ENCODE results near the gene KL. TPM values are rescaled to one million over a fixed set of nuclear protein-coding genes. Genes with fewer than 3 reads are reported as not detected.

The KL gene
- total RNA-seq (1 to 10 TPM; 2.4 to 5.9 TPM), polyA plus RNA-seq (under 1 TPM; 0.38 to 0.43 TPM)
- long read RNA-seq, donor 1, partial matches to known transcripts: 1 of 1 reads
- long read RNA-seq, donor 1, other reads (novel, unspliced or antisense): 0 of 1 reads
- long read RNA-seq, donor 2, full-length matches to known transcripts: 1 of 2 reads
- long read RNA-seq, donor 2, partial matches to known transcripts: 1 of 2 reads
- long read RNA-seq, donor 2, other reads (novel, unspliced or antisense): 0 of 2 reads

DNA sequence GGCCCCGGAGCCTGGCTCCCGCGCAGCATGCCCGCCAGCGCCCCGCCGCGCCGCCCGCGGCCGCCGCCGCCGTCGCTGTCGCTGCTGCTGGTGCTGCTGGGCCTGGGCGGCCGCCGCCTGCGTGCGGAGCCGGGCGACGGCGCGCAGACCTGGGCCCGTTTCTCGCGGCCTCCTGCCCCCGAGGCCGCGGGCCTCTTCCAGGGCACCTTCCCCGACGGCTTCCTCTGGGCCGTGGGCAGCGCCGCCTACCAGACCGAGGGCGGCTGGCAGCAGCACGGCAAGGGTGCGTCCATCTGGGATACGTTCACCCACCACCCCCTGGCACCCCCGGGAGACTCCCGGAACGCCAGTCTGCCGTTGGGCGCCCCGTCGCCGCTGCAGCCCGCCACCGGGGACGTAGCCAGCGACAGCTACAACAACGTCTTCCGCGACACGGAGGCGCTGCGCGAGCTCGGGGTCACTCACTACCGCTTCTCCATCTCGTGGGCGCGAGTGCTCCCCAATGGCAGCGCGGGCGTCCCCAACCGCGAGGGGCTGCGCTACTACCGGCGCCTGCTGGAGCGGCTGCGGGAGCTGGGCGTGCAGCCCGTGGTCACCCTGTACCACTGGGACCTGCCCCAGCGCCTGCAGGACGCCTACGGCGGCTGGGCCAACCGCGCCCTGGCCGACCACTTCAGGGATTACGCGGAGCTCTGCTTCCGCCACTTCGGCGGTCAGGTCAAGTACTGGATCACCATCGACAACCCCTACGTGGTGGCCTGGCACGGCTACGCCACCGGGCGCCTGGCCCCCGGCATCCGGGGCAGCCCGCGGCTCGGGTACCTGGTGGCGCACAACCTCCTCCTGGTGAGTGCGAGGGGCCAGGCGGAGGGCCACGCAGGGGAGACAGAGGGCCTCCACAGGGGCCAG is at the start of gene KL:
KL (plus strand) TSS at position 10 of the 909 bp plus-strand sequence; CDS start at position 28, 18 bp downstream.
- WGBS, 2 donors: 5 to 6% methylated on average over 69 to 106 of the region's 106 CpGs
- intact Hi-C loops (cut with DNase I): no loop called here
- ATAC-seq (ENCODE audit: low FRiP score) (peak; percentile 68), DNase-seq (peak; percentile 59 to 82)
- H3K9me3 ChIP-seq (ENCODE audit: control insufficient read depth, low read length): no peaks in the 10 kb centered on the region
- no peaks in the 10 kb centered on the region for H3K36me3 ChIP-seq (ENCODE audit: control insufficient read depth in 1 of 2, insufficient read depth in 2 of 2, low read length in 1 of 2)
- no peaks in the 10 kb centered on the region for H3K27me3 ChIP-seq (ENCODE audit: control insufficient read depth in 1 of 2, insufficient read depth in 2 of 2, low read length in 1 of 2)
- no peak within 1 kb of the TSS for H3K27ac ChIP-seq (ENCODE audit: low read depth in 1 of 2, low read length in 2 of 2)
- H3K4me3 ChIP-seq (ENCODE audit: low read length in 2 of 2): peak within 1 kb of the TSS; percentile 19 to 20
- H3K4me1 ChIP-seq (ENCODE audit: control insufficient read depth in 1 of 2, insufficient read depth in 2 of 2, low read length in 2 of 2): no peaks in the 10 kb centered on the region

DNA sequence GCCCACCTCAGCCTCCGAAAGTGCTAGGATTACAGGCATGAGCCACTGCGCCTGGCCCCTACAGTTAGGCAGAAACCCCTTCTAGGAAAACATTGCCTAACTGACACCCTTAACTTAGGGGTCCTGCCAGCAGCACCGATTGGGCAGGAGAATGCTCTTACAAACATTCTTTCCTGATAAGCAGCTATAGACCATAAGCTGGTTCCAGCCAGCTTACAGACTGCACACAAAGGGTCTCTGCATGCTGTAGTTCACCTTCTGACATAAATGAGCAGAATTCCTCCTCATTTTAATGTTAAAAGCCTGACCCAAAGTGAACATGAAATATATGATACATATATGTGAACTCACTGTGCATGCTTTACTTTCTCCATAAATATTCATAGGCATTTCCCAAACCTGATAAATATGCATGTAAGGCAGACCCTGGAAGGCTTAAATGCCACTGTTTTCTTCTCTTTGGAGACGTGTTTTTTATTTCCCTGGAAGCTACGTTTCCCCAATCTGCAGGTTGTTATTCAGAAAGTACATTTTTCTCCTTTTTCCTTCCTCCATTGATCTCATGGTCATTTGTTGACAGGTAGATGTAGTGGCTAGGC is 48.5 kb upstream of the KL start:
- intact Hi-C loops (cut with DNase I): loop anchor here in 1 of 2 donors (5.0 kb wide), 1 partner anchor 575 kb away; no protein-coding TSS in a partner anchor

DNA sequence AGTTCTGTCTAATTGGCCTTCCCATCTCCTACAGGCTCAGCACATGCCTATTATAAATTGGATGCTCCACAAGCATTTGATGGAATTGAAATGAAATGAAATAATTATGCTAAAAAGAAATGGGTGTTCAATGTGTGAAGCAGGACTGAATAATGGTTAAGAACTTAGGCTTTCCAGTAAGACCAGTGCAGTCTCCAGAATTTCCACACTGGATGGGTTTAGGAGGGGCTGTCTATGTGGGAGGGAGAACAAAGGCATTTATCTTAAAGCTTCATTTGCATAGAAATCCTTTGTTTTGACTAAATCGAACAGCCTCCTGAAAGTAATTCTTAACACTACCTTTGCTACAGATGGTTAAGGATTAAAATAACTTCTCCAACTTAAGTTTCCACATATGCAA is 47.9 kb upstream of the KL start:
- Histone ChIP-seq H3K27ac (ENCODE audit: low read depth in 1 of 2, low read length in 2 of 2) (no peak overlapping the region), H3K27me3 (ENCODE audit: control insufficient read depth in 1 of 2, insufficient read depth in 2 of 2, low read length in 1 of 2) (no peaks in the 10 kb centered on the region), H3K4me1 (ENCODE audit: control insufficient read depth in 1 of 2, insufficient read depth in 2 of 2, low read length in 2 of 2) (no peaks in the 10 kb centered on the region), H3K4me3 (ENCODE audit: low read length in 2 of 2) (no peak overlapping the region), H3K9me3 (ENCODE audit: control insufficient read depth, low read length) (no peaks in the 10 kb centered on the region), H3K36me3 (ENCODE audit: control insufficient read depth in 1 of 2, insufficient read depth in 2 of 2, low read length in 1 of 2) (no peaks in the 10 kb centered on the region)
- intact Hi-C loops (cut with DNase I): loop anchor here in 1 of 2 donors (5.0 kb wide), 1 partner anchor 574 kb away; no protein-coding TSS in a partner anchor
- 69 to 76% methylated on average over 1 of the region's 1 CpG for WGBS, 2 donors
- DNase-seq (no peak), ATAC-seq (ENCODE audit: low FRiP score) (no peak)

More for the DNA sequence above, 48.5 kb upstream of the KL start:
- Histone ChIP-seq H3K4me3 (ENCODE audit: low read length in 2 of 2) (no peak overlapping the region), H3K27ac (ENCODE audit: low read depth in 1 of 2, low read length in 2 of 2) (no peak overlapping the region), H3K27me3 (ENCODE audit: control insufficient read depth in 1 of 2, insufficient read depth in 2 of 2, low read length in 1 of 2) (no peaks in the 10 kb centered on the region), H3K9me3 (ENCODE audit: control insufficient read depth, low read length) (no peaks in the 10 kb centered on the region), H3K36me3 (ENCODE audit: control insufficient read depth in 1 of 2, insufficient read depth in 2 of 2, low read length in 1 of 2) (no peaks in the 10 kb centered on the region), H3K4me1 (ENCODE audit: control insufficient read depth in 1 of 2, insufficient read depth in 2 of 2, low read length in 2 of 2) (no peaks in the 10 kb centered on the region)
- ATAC-seq (ENCODE audit: low FRiP score): no peak
- 66 to 70% methylated on average over 5 of the region's 5 CpGs for WGBS, 2 donors
- DNase-seq: no peak

DNA sequence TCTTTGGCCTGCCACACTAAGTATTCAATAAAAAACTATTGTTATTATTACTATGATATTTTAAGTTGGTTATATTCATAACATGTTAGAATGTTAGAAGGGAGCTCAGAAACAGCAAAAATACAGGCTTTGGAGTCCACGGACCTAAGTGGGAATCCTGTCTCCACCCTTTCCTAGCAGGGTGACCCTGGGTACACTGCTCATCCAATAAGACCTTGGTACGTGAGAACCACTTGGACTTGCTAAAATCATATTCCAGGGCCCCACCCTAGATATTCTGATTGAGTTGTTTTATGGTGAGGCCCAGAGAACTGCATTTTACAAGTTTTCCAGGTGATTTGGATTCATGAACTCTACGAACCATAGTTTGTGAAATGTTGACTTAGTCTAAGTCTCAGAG is 47.4 kb upstream of the KL start:
- Histone ChIP-seq H3K4me1 (ENCODE audit: control insufficient read depth in 1 of 2, insufficient read depth in 2 of 2, low read length in 2 of 2) (no peaks in the 10 kb centered on the region), H3K27me3 (ENCODE audit: control insufficient read depth in 1 of 2, insufficient read depth in 2 of 2, low read length in 1 of 2) (no peaks in the 10 kb centered on the region), H3K9me3 (ENCODE audit: control insufficient read depth, low read length) (no peaks in the 10 kb centered on the region), H3K27ac (ENCODE audit: low read depth in 1 of 2, low read length in 2 of 2) (no peak overlapping the region), H3K36me3 (ENCODE audit: control insufficient read depth in 1 of 2, insufficient read depth in 2 of 2, low read length in 1 of 2) (no peaks in the 10 kb centered on the region), H3K4me3 (ENCODE audit: low read length in 2 of 2) (no peak overlapping the region)
- ATAC-seq (ENCODE audit: low FRiP score): no peak
- intact Hi-C loops (cut with DNase I): loop anchor here in 1 of 2 donors (5.0 kb wide), 1 partner anchor 574 kb away; no protein-coding TSS in a partner anchor
- DNase-seq: no peak
- WGBS, 2 donors: 19 to 26% methylated on average over 3 of the region's 3 CpGs

DNA sequence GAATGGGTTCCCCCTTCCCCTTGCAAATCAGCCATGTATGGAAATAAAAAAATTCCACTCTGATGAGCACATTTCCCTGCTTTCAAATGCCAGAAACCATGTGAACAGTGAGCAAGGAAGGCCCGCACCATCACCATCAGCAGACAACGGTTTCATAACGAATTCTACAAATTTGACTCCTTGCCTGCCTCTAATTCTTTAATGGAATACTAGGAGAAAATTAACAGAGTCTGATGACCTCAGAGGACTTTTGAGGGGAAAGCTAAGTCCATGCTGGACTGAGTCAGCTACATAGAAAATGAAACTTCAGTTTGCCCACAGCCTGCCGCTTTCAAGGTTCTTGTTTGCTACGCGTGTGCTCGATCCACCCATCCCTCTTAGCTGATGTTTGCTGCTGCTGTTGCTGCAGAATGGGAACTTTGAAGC is 46.7 kb upstream of the KL start:
- peak overlapping the region; percentile 45 to 82 for H3K4me3 ChIP-seq (ENCODE audit: low read length in 2 of 2)
- intact Hi-C loops (cut with DNase I): loop anchor here in 1 of 2 donors (5.0 kb wide), 1 partner anchor 573 kb away; no protein-coding TSS in a partner anchor
- no peaks in the 10 kb centered on the region for H3K36me3 ChIP-seq (ENCODE audit: control insufficient read depth in 1 of 2, insufficient read depth in 2 of 2, low read length in 1 of 2)
- no peaks in the 10 kb centered on the region for H3K27me3 ChIP-seq (ENCODE audit: control insufficient read depth in 1 of 2, insufficient read depth in 2 of 2, low read length in 1 of 2)
- no peaks in the 10 kb centered on the region for H3K4me1 ChIP-seq (ENCODE audit: control insufficient read depth in 1 of 2, insufficient read depth in 2 of 2, low read length in 2 of 2)
- no peaks in the 10 kb centered on the region for H3K9me3 ChIP-seq (ENCODE audit: control insufficient read depth, low read length)
- ATAC-seq (ENCODE audit: low FRiP score) (peak; percentile 75), DNase-seq (peak in 1 of 2 donors; percentile 60)
- H3K27ac ChIP-seq (ENCODE audit: low read depth in 1 of 2, low read length in 2 of 2): peak overlapping the region in 1 of 2 donors; percentile 63
- 17 to 18% methylated on average over 7 of the region's 7 CpGs for WGBS, 2 donors

DNA sequence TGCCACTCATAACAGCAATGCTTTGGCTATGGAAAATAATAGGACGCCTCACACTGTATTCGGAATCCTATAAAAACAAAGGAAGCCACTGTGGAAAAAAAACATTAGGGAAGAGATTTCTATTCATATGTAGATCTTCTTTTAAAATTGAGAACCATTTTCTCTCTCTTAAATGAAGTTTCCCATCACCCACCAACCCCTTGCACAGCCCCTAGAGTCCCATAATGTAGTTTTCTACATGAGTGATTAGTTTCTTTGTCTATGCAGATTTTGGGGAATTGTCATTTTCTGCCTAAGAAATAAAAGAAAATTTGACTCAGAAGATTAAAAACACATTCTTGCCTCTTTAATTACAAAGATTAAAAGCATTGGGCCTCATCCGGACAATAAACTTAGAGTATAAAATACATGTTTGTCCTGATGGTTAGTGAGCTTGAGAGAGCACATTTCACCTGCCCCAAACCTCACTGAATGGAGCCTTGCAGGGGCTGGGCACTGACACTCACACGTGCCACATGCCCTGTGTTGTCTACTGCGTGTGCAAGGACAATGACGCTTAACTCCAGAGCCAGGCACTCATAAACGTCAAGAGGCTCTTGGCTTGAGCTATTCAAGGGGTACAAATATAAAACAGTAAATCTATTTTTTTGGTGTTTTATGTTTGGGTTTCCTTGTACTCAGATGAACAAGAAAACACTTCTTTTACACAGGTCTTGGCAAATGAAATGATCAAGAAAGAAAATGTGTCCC is 40.0 kb upstream of the KL start:
- Histone ChIP-seq H3K4me3 (ENCODE audit: low read length in 2 of 2) (no peak overlapping the region), H3K4me1 (ENCODE audit: control insufficient read depth in 1 of 2, insufficient read depth in 2 of 2, low read length in 2 of 2) (no peaks in the 10 kb centered on the region), H3K36me3 (ENCODE audit: control insufficient read depth in 1 of 2, insufficient read depth in 2 of 2, low read length in 1 of 2) (no peaks in the 10 kb centered on the region), H3K9me3 (ENCODE audit: control insufficient read depth, low read length) (no peaks in the 10 kb centered on the region), H3K27ac (ENCODE audit: low read depth in 1 of 2, low read length in 2 of 2) (no peak overlapping the region), H3K27me3 (ENCODE audit: control insufficient read depth in 1 of 2, insufficient read depth in 2 of 2, low read length in 1 of 2) (no peaks in the 10 kb centered on the region)
- no peak for DNase-seq
- no peak for ATAC-seq (ENCODE audit: low FRiP score)
- intact Hi-C loops (cut with DNase I): no loop called here
- 85 to 87% methylated on average over 7 of the region's 7 CpGs for WGBS, 2 donors

DNA sequence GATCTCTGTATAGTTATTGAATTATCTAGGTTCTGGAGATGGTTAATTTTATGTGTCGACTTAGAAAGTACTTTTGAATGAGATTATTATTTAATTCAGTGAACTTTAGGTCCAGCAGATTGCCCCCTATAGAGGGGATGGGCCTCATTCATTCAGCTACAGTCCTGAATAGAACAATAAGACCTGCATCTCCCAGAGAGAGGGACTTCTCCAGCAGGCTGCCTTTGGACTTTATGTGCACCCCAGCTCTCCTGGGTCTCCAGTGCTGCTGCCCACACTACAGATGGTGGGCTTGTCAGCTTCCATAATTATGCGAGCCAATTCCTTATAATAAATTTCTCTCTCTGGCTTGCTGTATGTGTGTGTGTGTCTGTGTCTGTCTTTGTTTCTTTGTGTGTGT is 39.3 kb upstream of the KL start:
- WGBS, 2 donors: 91 to 96% methylated on average over 2 of the region's 2 CpGs
- H3K4me1 ChIP-seq (ENCODE audit: control insufficient read depth in 1 of 2, insufficient read depth in 2 of 2, low read length in 2 of 2): no peaks in the 10 kb centered on the region
- intact Hi-C loops (cut with DNase I): no loop called here
- H3K9me3 ChIP-seq (ENCODE audit: control insufficient read depth, low read length): no peaks in the 10 kb centered on the region
- no peaks in the 10 kb centered on the region for H3K36me3 ChIP-seq (ENCODE audit: control insufficient read depth in 1 of 2, insufficient read depth in 2 of 2, low read length in 1 of 2)
- no peak for ATAC-seq (ENCODE audit: low FRiP score)
- no peak for DNase-seq
- H3K4me3 ChIP-seq (ENCODE audit: low read length in 2 of 2): no peak overlapping the region
- H3K27ac ChIP-seq (ENCODE audit: low read depth in 1 of 2, low read length in 2 of 2): no peak overlapping the region
- H3K27me3 ChIP-seq (ENCODE audit: control insufficient read depth in 1 of 2, insufficient read depth in 2 of 2, low read length in 1 of 2): no peaks in the 10 kb centered on the region

DNA sequence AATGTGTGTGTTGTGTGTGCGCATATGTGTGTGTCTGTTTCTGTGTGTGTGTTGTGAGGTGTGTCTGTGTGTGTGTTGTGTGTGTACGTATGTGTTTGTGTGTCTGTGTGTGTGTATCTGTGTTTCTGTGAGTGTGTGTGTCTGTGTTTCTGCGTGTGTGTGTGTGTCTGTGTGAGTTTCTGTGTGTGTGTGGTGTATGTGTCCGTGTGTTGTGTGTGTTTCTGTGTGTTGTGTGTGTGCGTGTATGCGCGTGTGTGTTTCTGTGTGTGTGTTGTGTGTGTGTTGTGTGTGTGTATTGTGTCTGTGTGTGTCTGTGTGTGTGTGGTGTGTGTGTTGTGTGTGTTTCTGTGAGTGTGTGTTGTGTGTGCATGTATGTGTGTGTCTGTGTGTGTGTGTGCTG is 38.9 kb upstream of the KL start:
- Histone ChIP-seq H3K4me3 (ENCODE audit: low read length in 2 of 2) (no peak overlapping the region), H3K36me3 (ENCODE audit: control insufficient read depth in 1 of 2, insufficient read depth in 2 of 2, low read length in 1 of 2) (no peaks in the 10 kb centered on the region), H3K9me3 (ENCODE audit: control insufficient read depth, low read length) (peaks cover under 1% of the 10 kb centered on the region), H3K27me3 (ENCODE audit: control insufficient read depth in 1 of 2, insufficient read depth in 2 of 2, low read length in 1 of 2) (no peaks in the 10 kb centered on the region), H3K27ac (ENCODE audit: low read depth in 1 of 2, low read length in 2 of 2) (no peak overlapping the region), H3K4me1 (ENCODE audit: control insufficient read depth in 1 of 2, insufficient read depth in 2 of 2, low read length in 2 of 2) (no peaks in the 10 kb centered on the region)
- intact Hi-C loops (cut with DNase I): no loop called here
- no peak for ATAC-seq (ENCODE audit: low FRiP score)
- 80 to 84% methylated on average over 7 of the region's 7 CpGs for WGBS, 2 donors
- no peak for DNase-seq

Measured in aorta (tissue), 5 donors.